Dedifferentiated amniotic fluid mesenchymal stem cell (primary cell): ENCODE data around the gene CNOT11.
"Not testable (repeated sequence)": the region's sequence is repeated elsewhere in the genome, so short reads cannot be mapped to it uniquely, and the experiment has no call there.

Experiments used
- DNase-seq: peaks from one replicate; pipeline ENCODE4 v3.0.0-alpha.2; 2016; ENCODE audit errors: extremely low spot score

Gene CNOT11

DNA sequence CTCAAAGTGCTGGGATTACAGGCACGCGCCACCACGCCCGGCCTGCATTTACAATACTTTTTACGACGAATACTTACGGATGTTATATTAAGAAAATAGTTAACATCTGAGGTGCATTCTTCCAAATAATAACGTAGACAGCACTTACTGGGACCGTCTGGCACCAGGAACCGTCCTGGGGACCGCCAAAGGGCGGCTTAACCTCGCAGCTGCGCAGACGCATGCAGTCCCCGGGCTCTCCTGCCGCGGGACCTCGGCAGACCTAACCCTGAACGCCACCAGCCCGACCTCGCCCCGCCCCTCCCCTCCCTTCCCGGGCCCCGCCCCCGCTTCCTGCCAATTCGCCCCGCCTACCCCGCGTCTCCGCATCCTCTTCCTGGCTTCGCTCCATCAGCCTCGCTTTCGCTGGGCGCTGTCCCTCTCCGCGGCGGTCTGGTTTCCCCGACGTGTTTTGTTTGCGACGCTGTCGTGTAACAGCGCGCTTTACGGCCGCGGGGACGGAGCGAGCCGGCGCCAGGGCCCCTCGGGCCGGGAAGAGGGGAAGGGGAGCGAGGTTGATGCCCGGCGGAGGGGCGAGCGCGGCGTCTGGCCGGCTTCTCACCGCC, at the start of gene CNOT11:
CNOT11 (plus strand) TSS at position 479 of the 605 bp plus-strand sequence; CDS start at position 558, 79 bp downstream.
- DNase-seq: peak; percentile 98

GRCh38 chr2:101204400-101205115, 48.1 kb upstream of the CNOT11 start:
- no peak for DNase-seq

DNA sequence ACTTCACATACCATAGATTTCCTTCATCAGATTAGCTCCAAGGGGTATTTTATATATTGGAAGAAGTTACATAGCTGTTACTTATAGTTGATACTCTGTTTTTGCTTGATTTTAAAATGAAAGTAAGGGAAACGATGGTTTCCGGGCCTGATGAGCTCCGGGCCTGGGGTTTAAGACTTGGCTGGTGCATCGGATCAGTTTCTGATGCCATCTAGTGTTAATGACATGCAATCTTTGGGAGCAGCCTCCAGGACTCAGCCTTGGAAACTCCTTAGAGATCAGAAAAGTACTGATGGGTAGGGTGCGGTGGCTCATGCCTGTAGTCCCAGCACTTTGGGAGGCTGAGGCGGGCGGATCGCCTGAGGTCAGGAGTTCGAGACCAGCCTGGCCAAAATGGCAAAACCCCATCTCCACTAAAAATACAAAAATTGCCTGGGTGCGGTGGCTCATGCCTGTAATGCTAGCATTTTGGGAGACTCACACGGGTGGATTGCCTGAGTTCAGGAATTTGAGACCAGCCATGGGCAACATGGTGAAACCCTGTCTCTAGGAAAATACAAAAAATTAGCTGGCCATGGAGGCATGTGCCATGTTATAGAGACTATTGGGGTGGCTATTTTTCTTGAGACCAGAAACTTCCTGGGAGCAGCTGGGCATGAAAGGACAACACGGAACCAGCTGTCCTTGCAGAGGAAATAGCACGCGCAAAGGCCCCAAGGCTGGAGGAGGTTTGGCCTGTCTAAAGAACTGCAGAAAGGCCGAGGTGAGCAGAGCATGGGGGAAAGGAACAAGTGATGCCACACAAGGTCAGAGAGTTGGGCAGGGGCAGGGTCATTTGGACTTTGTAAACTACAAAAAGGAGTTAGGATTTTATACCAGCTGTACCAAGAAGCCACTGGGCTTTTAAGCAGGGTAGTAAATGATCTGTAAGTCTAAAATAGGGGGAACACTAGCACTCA, 46.9 kb upstream of the CNOT11 start:
- peak; percentile 94 for DNase-seq

- DNase-seq: no peak
Measured at GRCh38 chr2:101208830-101209229, 43.9 kb upstream of the CNOT11 start.

DNA sequence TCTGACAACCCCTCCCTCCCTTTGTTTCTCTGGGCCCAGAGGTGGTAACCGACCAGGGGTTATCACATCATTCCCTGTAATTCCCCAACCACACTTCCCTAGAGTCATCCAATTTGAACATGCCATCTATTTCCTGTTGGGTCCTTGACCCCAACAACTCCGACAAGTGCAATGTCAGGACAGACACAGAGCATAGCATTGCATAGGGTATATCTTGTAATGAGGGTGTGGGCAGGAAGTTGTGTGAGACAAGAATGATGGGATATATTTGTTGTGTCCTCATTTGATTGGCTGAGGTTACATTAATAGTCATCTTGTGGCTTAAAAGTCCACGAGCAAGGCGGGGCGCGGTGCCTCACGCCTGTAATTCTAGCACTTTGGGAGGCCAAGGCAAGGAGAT, 33.4 kb upstream of the CNOT11 start:
- no peak for DNase-seq

DNA sequence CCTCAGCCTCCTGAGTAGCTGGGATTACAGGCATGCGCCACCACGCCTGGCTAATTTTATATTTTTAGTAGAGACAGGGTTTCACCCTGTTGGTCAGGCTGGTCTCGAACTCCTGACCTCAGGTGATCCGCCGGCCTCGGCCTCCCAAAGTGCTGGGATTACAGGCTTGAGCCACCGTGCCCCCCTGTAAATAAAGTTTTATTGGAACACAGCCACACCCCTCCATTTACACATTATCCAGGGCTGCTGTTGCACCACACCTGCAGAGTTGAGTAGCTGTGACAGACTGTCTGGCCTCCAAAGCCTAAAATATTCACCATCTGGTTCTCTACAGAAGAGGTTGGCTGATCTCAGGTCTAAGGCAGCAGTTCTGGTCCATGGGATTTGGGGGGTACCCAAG, 32.6 kb upstream of the CNOT11 start:
- not testable (repeated sequence) for DNase-seq

GRCh38 chr2:101223814-101224231, 28.9 kb upstream of the CNOT11 start:
- DNase-seq: no peak

DNA sequence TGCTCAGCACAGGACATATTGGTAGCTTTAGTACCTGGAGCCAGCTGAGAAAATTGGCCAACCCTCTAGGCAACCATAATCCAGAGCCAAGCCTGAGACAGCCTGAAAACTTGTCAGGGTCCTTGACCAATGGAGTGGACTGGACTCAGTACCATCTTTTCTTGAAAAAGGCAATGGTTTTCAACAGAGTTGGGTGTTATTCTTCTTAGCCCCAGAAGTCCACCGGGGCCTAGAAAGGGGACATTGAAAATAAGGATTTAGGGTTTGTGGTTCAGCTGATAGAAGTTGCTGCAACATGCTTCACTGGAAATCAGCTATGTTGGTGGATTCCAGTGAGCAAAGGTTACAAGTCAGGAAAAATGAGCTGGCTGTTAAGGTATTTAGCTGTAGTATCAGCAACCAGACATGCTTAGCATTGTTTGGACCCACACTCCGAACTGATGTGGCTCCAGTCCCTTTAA, 22.1 kb upstream of the CNOT11 start:
- peak; percentile 65 for DNase-seq

GRCh38 chr2:101231240-101231639, 21.4 kb upstream of the CNOT11 start:
- DNase-seq: no peak

DNA sequence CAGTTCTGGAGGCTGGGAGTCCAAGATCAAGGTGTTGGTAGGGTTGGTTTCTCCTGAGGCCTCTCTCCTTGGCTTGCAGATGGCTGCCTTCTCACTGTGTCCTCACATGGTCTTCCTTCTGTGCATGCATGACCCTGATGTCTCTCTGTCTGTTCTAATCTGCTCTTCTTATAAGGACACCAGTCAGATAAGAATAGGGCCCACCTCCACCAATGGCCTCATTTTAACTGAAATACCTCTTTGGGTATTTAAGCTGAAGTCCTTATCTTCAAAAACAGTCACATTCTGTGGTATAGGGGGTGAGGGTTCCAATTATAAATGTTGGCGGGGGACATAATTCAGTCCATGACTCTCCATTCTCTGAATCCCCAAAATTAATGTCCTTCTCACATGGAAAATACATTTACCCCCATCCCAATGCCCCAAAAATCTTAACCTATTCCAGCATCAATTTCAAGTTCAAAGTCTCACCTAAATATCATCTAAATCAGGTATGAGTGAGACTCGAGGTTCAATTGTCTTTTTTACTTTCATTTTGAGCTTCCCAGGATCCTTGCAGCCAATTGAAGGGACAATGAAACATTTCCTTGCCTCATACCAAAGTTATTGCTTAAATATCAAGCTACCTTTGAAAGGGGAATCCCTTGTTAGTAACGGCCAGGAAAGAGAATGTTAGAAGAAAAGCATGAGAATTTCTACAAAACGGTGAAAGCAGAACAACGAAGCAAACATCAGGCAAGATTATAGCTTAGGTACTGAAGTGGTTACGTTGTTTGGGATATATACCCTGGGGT, 20.6 kb upstream of the CNOT11 start:
- DNase-seq: no peak

GRCh38 chr2:101232770-101233169, 19.9 kb upstream of the CNOT11 start:
- DNase-seq: no peak

GRCh38 chr2:101234169-101234938, 18.3 kb upstream of the CNOT11 start:
- no peak for DNase-seq

DNA sequence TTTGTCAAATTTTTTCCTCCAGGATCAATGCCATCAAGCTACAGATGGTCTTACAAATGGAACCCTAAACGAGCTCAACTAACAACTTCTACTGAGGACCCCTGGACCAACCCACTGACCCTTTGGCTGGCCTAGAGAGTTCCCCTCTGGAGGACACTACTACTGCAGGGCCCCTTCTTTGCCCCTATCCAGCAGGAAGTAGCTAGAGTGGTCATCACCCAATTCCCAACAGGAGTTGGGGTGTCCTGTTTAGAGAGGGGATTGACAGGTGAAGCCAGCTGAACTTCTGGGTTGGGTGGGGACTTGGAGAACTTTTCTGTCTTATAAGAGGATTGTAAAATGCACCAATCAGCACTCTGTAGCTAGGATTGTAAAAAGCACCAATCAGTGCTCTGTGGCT, 16.7 kb upstream of the CNOT11 start:
- not testable (repeated sequence) for DNase-seq

- DNase-seq: not testable (repeated sequence)
Measured at GRCh38 chr2:101237944-101238343, 14.7 kb upstream of the CNOT11 start.

- no peak for DNase-seq
Measured at GRCh38 chr2:101238930-101239759, 13.5 kb upstream of the CNOT11 start.

- DNase-seq: not testable (repeated sequence)
Measured at GRCh38 chr2:101239760-101240118, 12.9 kb upstream of the CNOT11 start.

DNA sequence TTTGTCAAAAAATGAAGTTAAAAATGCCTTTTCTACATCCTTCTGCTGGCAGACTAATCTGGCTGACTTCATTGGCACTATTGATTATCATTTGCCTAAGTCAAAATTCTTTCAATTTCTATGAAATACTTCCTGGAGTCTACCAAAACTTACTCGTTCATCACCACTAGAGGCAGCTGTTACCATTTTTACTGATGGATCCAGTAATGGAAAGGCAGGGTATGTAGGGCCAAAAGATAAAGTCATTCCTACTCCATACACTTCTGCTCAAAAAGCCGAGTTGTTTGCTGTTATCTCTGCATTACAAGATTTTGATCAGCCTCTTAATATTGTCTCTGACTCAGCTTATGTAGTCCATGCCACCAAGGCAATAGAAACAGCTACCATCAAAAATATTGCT, 12.0 kb upstream of the CNOT11 start:
- DNase-seq: not testable (repeated sequence)

DNA sequence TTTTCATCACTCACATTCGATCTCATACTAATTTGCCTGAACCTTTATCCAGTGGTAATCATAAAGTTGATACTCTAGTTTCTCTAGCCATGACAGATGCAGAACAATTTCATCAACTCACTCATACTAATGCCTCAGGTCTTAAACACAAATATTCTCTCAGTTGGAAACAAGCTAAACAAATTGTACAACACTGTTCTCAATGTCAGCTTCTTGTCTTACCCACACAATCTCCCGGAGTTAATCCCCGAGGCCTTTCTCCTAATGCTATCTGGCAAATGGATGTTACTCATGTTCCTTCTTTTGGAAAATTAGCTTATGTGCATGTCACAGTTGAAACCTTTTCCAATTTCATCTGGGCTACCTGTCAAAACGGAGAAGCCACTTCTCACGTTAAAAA, 11.5 kb upstream of the CNOT11 start:
- DNase-seq: no peak

DNA sequence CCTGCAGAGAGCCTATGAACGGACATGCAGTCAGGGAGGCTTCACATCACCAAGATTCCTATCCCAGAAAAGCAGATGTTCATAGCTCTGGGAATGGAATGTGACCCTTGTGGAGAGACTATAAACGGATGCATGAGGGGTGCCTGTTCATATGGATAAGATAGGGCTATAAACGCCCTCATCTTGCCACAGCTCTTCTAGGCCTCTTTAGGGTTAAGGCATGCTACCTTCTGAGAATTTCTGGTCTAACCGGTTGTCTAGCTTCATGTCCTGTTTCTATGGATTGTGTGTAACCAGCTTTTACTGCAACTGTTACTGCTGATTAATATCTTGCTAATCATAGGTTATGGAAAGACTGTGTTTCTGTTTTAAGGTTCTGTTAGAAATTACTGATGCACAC, 8.3 kb upstream of the CNOT11 start:
- DNase-seq: not testable (repeated sequence)

- not testable (repeated sequence) for DNase-seq
Measured at GRCh38 chr2:101244899-101245298, 7.8 kb upstream of the CNOT11 start.
